ENCODE data around the gene DLD. TPM values are rescaled to one million over a fixed set of nuclear protein-coding genes. Genes with fewer than 3 reads are reported as not detected.

Gene DLD
- total and polyA plus RNA-seq, 2 of the 13 experiments (the other 11 are each of a cell fraction or from before 2014, with no cell fraction given) = 56.8 to 95.2 TPM

- TF ChIP-seq NFYC (CRISPR knock-in tag; IDR thresholded peaks at IDR 0.05) = peak; percentile 89
- 0 out of 2 replicates have a peak, but pooled peaks have one; percentile 55 for TF ChIP-seq ZNF292 (CRISPR knock-in tag; IDR thresholded peaks at IDR 0.05; ENCODE audit: borderline replicate concordance, low read depth)
- TF ChIP-seq FIP1L1 (IDR thresholded peaks at IDR 0.05; ENCODE audit: borderline replicate concordance, insufficient read depth, low read depth, low read length) = 0 out of 2 replicates have a peak, but pooled peaks have one; percentile 50
- no peak for TF ChIP-seq ZFP37 (CRISPR knock-in tag; IDR thresholded peaks at IDR 0.05; ENCODE audit: borderline replicate concordance)
- TF ChIP-seq HINFP (CRISPR knock-in tag; IDR thresholded peaks at IDR 0.05; ENCODE audit: low read depth) = peak; percentile 59; the same call in 1 of the 2 replicates
- peak; percentile 63 for TF ChIP-seq AGO1 (IDR thresholded peaks at IDR 0.05; ENCODE audit: low read depth, low read length, poor library complexity, severe bottlenecking)
- peak; percentile 86 for TF ChIP-seq BRF2 (CRISPR knock-in tag; IDR thresholded peaks at IDR 0.05)
- TF ChIP-seq ZSCAN9 (CRISPR knock-in tag; IDR thresholded peaks at IDR 0.05; ENCODE audit: borderline replicate concordance) = 0 out of 2 replicates have a peak, but pooled peaks have one; percentile 40
- peak; percentile 82 for TF ChIP-seq BRD4 (CRISPR knock-in tag; IDR thresholded peaks at IDR 0.05)
- no peak for TF ChIP-seq TAF15 (IDR thresholded peaks at IDR 0.05; ENCODE audit: low read depth, low read length, poor library complexity, severe bottlenecking)
- peak; percentile 64 for TF ChIP-seq ZNF883 (CRISPR knock-in tag; IDR thresholded peaks at IDR 0.05; ENCODE audit: not compliant biosample characterization)
- TF ChIP-seq ZNF839 (CRISPR knock-in tag; IDR thresholded peaks at IDR 0.05; ENCODE audit: borderline replicate concordance) = no peak
- TF ChIP-seq KLF16 (CRISPR knock-in tag; IDR thresholded peaks at IDR 0.05) = peak in 1 of 2 experiments; percentile 73; a peak in 1 of 4 replicates
- no peak; the same call in 1 of the 2 replicates for TF ChIP-seq REXO4 (CRISPR knock-in tag; IDR thresholded peaks at IDR 0.05; ENCODE audit: borderline replicate concordance)
- TF ChIP-seq ZNF430 (CRISPR knock-in tag; IDR thresholded peaks at IDR 0.05) = 0 out of 2 replicates have a peak, but pooled peaks have one; percentile 76
- TF ChIP-seq RBM22 (optimal IDR thresholded peaks at IDR 0.05; ENCODE audit: low read length) = no peak
- peak; percentile 94 for TF ChIP-seq ZNF598 (CRISPR knock-in tag; IDR thresholded peaks at IDR 0.05; ENCODE audit: borderline replicate concordance)
- TF ChIP-seq ZNF777 (CRISPR knock-in tag; IDR thresholded peaks at IDR 0.05) = 0 out of 2 replicates have a peak, but pooled peaks have one; percentile 34
- TF ChIP-seq ZFP91 (CRISPR knock-in tag; IDR thresholded peaks at IDR 0.05; ENCODE audit: borderline replicate concordance) = peak; percentile 91
- TF ChIP-seq FOXO1 (CRISPR knock-in tag; IDR thresholded peaks at IDR 0.05) = peak; percentile 47
- TF ChIP-seq ZNF329 (CRISPR knock-in tag; IDR thresholded peaks at IDR 0.05; ENCODE audit: low read depth) = 0 out of 2 replicates have a peak, but pooled peaks have one; percentile 50
Measured at GRCh38 chr7:107890962-107891635, at the start of gene DLD (continued).

Measured in HepG2 (cell line).